ENCODE results near the gene DRC1. TPM values are rescaled to one million over a fixed set of nuclear protein-coding genes. Genes with fewer than 3 reads are reported as not detected.

The DRC1 gene
- total RNA-seq, 1 donor from 2014 or later: not detected

DNA sequence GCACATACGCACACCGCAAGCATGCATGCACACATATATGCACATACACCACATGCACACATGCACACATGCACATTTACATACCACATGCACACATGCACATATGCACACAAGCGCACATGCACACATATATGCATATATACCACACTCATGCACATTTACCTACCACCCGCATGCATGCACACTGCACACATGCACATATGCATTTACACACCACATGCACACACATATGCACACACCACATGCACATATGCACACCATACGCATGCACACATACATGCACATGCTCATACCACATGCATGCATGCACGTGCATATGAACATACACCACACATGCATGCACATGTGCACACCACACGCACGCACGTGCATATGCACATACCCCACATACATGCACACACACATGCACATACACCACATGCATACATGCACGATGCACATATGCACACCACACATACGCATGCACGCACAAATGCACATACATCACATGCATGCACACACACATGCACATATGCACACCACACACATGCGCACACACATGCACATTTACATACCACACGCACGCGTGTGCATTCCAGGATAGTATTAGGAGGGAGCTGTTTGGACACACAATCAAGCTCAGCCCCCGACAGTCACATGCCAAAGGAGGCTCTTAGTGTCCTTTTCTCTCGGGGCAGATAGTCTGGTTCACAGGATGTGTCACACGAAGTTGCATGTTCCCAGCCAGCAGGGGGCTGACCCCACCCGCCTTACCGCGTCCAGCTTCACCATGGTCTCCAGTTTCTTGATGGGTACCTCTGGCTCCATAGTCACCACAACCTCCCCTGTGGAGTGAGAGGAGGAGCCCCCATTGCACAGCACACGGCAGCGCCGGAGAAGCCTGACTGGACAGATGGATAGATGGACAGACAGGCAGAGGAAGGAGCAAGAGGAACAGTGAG, 70.3 kb downstream of the DRC1 start:
- Mint-ChIP-seq H3K9me3 (ENCODE audit: unreplicated experiment) (peaks cover 7% of the 10 kb centered on the region), H3K36me3 (ENCODE audit: unreplicated experiment) (no peaks in the 10 kb centered on the region), H3K4me3 (ENCODE audit: unreplicated experiment) (no peak overlapping the region), H3K4me1 (ENCODE audit: unreplicated experiment) (no peaks in the 10 kb centered on the region), H3K27me3 (ENCODE audit: unreplicated experiment) (no peaks in the 10 kb centered on the region), H3K27ac (ENCODE audit: unreplicated experiment) (no peak overlapping the region)
- TF ChIP-seq CTCF (IDR thresholded peaks at IDR 0.05): no peak
- DNase-seq (ENCODE audit: extremely low spot score, unreplicated experiment): no peak

DNA sequence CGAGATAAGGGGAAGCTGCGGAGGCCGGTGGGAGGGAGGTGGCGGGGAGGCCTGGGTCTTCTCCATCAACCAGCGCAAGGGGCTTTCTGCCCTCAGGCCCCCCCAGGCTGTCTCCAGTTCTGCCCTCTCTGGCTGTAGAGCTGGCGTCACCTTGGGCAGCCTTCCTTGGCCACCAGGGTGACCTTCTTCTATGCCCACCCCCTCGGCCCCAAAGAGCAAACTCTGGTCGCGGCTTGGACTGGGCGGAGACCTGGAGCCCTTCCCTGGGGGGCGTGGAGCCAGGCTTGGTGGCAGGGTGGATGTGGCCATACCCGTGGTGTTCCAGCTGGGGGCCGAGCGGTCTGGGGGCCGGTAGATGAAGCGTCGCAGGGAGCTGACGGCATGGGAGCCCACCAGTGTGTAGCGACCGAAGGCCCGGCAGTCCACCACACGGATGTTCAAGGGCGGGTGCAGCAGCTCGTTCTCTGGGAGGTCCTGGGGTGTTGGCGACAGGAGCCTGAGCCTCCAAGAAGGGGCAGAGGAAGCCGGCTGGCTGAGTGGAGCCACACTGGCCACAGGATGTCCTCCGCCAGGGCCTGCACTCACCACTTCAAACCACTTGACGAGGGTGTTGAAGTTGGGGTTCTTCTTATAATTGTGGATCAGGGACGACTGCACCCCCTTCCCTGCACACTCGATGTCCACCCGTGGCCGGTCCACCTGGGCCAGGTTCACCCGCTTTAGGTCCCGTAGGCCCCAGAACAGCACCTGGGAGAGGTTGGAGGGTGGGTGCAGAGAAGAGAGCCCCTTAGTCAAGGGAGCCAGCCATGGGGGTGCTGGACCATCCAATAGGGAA, 71.3 kb downstream of the DRC1 start:
- Mint-ChIP-seq H3K4me1 (ENCODE audit: unreplicated experiment) (peaks cover 5% of the 10 kb centered on the region), H3K36me3 (ENCODE audit: unreplicated experiment) (no peaks in the 10 kb centered on the region), H3K27me3 (ENCODE audit: unreplicated experiment) (no peaks in the 10 kb centered on the region), H3K4me3 (ENCODE audit: unreplicated experiment) (no peak overlapping the region), H3K27ac (ENCODE audit: unreplicated experiment) (no peak overlapping the region), H3K9me3 (ENCODE audit: unreplicated experiment) (peaks cover 7% of the 10 kb centered on the region)
- DNase-seq (ENCODE audit: extremely low spot score, unreplicated experiment): no peak
- no peak for TF ChIP-seq CTCF (IDR thresholded peaks at IDR 0.05)

DNA sequence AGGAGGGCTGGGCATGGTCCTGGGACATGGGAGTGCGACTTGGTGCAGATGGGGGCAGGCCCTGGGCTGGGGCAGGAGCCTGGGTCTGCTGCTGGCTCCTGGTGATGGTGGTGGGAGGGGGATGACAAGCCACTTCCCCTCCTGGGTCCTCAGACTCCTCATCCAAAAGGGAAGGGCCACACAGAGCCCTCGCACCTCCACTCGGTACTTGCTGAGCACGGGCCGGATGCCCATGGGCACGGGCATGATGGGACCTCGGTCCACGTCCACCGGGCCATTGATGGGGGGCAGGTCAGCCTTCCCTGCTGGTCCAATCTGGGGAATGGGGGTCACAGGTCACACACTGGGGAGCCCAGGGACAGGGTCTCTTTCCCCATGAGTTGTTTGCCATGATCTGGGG, 72.1 kb downstream of the DRC1 start:
- peaks cover 7% of the 10 kb centered on the region for H3K9me3 Mint-ChIP-seq (ENCODE audit: unreplicated experiment)
- H3K27me3 Mint-ChIP-seq (ENCODE audit: unreplicated experiment): no peaks in the 10 kb centered on the region
- H3K4me1 Mint-ChIP-seq (ENCODE audit: unreplicated experiment): peaks cover 8% of the 10 kb centered on the region
- H3K4me3 Mint-ChIP-seq (ENCODE audit: unreplicated experiment): no peak overlapping the region
- no peak overlapping the region for H3K27ac Mint-ChIP-seq (ENCODE audit: unreplicated experiment)
- TF ChIP-seq CTCF (IDR thresholded peaks at IDR 0.05): no peak
- no peaks in the 10 kb centered on the region for H3K36me3 Mint-ChIP-seq (ENCODE audit: unreplicated experiment)
- no peak for DNase-seq (ENCODE audit: extremely low spot score, unreplicated experiment)

DNA sequence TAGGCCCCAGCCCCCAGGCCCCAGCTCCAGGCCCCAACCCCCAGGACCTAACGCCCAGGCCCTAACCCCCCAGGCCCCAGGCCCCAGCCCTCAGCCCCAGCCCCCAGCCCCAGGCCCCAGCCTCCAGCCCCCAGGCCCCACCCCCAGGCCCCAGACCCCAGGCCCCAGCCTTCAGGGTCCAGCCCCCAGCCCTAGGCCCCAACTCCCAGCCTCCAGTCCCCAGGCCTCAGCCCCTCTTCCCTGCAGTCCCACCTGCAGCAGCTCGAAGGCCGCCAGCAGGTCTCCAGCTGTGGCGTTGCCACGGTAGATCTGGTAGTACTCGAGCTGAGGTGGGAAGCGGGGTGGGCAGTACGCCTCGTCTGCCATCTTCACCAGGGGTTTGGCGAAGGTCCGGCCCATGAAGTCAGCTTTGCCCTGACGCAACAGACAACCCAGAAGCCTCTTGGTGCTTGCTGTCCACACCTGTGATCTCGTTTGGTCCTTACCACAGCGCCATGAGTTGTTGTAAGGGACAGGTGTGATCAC, 72.6 kb downstream of the DRC1 start:
- Mint-ChIP-seq H3K9me3 (ENCODE audit: unreplicated experiment) (peaks cover 5% of the 10 kb centered on the region), H3K4me3 (ENCODE audit: unreplicated experiment) (no peak overlapping the region), H3K27ac (ENCODE audit: unreplicated experiment) (no peak overlapping the region), H3K4me1 (ENCODE audit: unreplicated experiment) (peaks cover 8% of the 10 kb centered on the region), H3K36me3 (ENCODE audit: unreplicated experiment) (no peaks in the 10 kb centered on the region), H3K27me3 (ENCODE audit: unreplicated experiment) (no peaks in the 10 kb centered on the region)
- DNase-seq (ENCODE audit: extremely low spot score, unreplicated experiment): no peak
- no peak for TF ChIP-seq CTCF (IDR thresholded peaks at IDR 0.05)

Data from osteocyte (in vitro differentiated cells).